Transverse colon (tissue), 4 donors: ENCODE results near the gene INO80D. TPM values are rescaled to one million over a fixed set of nuclear protein-coding genes. Genes with fewer than 3 reads are reported as not detected.

Source experiments
- DNase-seq: peaks from one replicate; pipeline ENCODE4 v3.0.0-alpha.2; 2019
- H3K27ac ChIP-seq, 4 donors: fragments of 200-600 bp; sonication (generic); 2 replicates each; pipeline ENCODE4 v1.5.1; 2016 to 2018; ENCODE audit warnings: inconsistent platforms in 4 of 4
- H3K27me3 ChIP-seq: fragments of 200-600 bp; sonication (generic); 2 replicates; pipeline ENCODE4 v1.5.1; 2017; ENCODE audit warnings: inconsistent platforms
- H3K36me3 ChIP-seq, 4 donors: fragments of 200-600 bp; sonication (generic); 2 replicates each; pipeline ENCODE4 v1.5.1; 2017 to 2019; ENCODE audit warnings: inconsistent platforms in 4 of 4
- H3K4me1 ChIP-seq, 4 donors: fragments of 200-600 bp; sonication (generic); 2 replicates each; pipeline ENCODE4 v1.5.1; 2017 to 2020; ENCODE audit warnings: inconsistent platforms in 4 of 4
- H3K4me3 ChIP-seq, 4 donors: fragments of 200-600 bp; sonication (generic); 1 replicate in 1 of 4; 2 replicates in 3 of 4; pipeline versions ENCODE4 v1.5.1 to v1.6.1; 2017 to 2019; ENCODE audit warnings: inconsistent platforms in 4 of 4
- H3K9me3 ChIP-seq, 2 donors: fragments of 200-600 bp; sonication (generic); 2 replicates each; pipeline ENCODE4 v1.5.1; 2017 to 2019; ENCODE audit warnings: inconsistent platforms in 2 of 2
- CTCF ChIP-seq, 5 experiments: fragments of 200-600 bp in 3 of 5; fragments of 450-650 bp in 2 of 5; sonication (generic) in 3 of 5; IDR thresholded peaks; 1 replicate in 2 of 5; 2 replicates in 3 of 5; pipeline ENCODE4 v1.5.1; 2016 to 2017; ENCODE audit warnings: antibody characterized with exemption in 5 of 5, inconsistent platforms in 3 of 5, mild to moderate bottlenecking in 2 of 5, moderate library complexity in 1 of 5
- EP300 ChIP-seq: sonication (generic); formaldehyde crosslinking; IDR thresholded peaks from one replicate; pipeline ENCODE4 v1.6.1; 2017; ENCODE audit warnings: antibody characterized with exemption, low read depth
- POLR2A ChIP-seq: fragments of 450-650 bp; IDR thresholded peaks from one replicate; pipeline ENCODE4 v1.6.1; 2016; ENCODE audit warnings: antibody characterized with exemption, mild to moderate bottlenecking, moderate library complexity
- POLR2AphosphoS5 ChIP-seq, 3 donors: sonication (generic); formaldehyde crosslinking; IDR thresholded peaks; one replicate each; pipeline ENCODE4 v1.6.1; 2016; ENCODE audit warnings: antibody characterized with exemption in 3 of 3
- WGBS, 2 donors: methylation state at CpG; one replicate each; pipeline ENCODE4 v1.1.5; 2018; ENCODE audit warnings: low coverage in 1 of 2; 5-methylcytosine and 5-hydroxymethylcytosine counted together
- in situ Hi-C, 4 donors: fragments of 200-750 bp; cut with MboI; loops; one replicate each; pipeline versions ENCODE4 v1.15.0 to v1.15.1; 2017; ENCODE audit warnings: low sequenced_read_pairs in 3 of 4, low pct_ligation_motif_present in 1 of 4, low pct_unique_long_range_greater_than_20kb in 1 of 4
- intact Hi-C: fragments of 100-400 bp; cut with DNase I; formaldehyde crosslinking; loops from one replicate; pipeline ENCODE4 v1.15.1; 2023; ENCODE audit warnings: low total_unique reads
- total RNA-seq, 4 donors: library from RNA; depleted of rRNA; stranded (reverse); fragments of >200 nt; gene quantifications; one replicate each; pipeline ENCODE4 v1.1.0, GENCODE V29; 2016

INO80D gene
- total RNA-seq, 4 donors from 2014 or later, result 22.9 to 46.8 (median 31.2) TPM

GRCh38 chr2:206000776-206001175 lies 85.2 kb downstream of the INO80D start:
- DNase-seq, result no peak
- H3K9me3 ChIP-seq, result no peaks in the 10 kb centered on the region
- TF ChIP-seq CTCF (IDR thresholded peaks at IDR 0.05) (no peak), POLR2A (no peak), POLR2AphosphoS5 (IDR thresholded peaks at IDR 0.05) (no peak), EP300 (no peak)
- peaks cover 0 to 5% (median 0%) of the 10 kb centered on the region in 4 donors for H3K4me1 ChIP-seq
- in situ Hi-C loops (no loop called here), intact Hi-C loops (no loop called here)
- H3K36me3 ChIP-seq, result peaks cover 0 to 18% (median 6%) of the 10 kb centered on the region in 4 donors
- no peak overlapping the region for H3K4me3 ChIP-seq
- no peak overlapping the region for H3K27ac ChIP-seq
- whole genome bisulfite sequencing, 2 donors, result 100% methylated on average over 1 of the region's 1 CpG
- no peaks in the 10 kb centered on the region for H3K27me3 ChIP-seq

- 88 to 94% methylated on average over 2 of the region's 2 CpGs for WGBS, 2 donors
- no peak overlapping the region for H3K4me3 ChIP-seq
- intact Hi-C loops (no loop called here), in situ Hi-C loops (no loop called here)
- no peaks in the 10 kb centered on the region for H3K27me3 ChIP-seq
- H3K4me1 ChIP-seq, result peaks cover 0 to 5% (median 0%) of the 10 kb centered on the region in 4 donors
- peaks cover 0 to 8% (median 0%) of the 10 kb centered on the region in 4 donors for H3K36me3 ChIP-seq
- TF ChIP-seq EP300 (no peak), POLR2AphosphoS5 (IDR thresholded peaks at IDR 0.05) (no peak), POLR2A (no peak), CTCF (IDR thresholded peaks at IDR 0.05) (no peak)
- H3K9me3 ChIP-seq, result no peaks in the 10 kb centered on the region
- no peak overlapping the region for H3K27ac ChIP-seq
- no peak for DNase-seq
Measured at GRCh38 chr2:205998583-205998982, 87.4 kb downstream of the INO80D start.

GRCh38 chr2:205996161-205996560 lies 89.8 kb downstream of the INO80D start:
- in situ Hi-C loops (no loop called here), intact Hi-C loops (no loop called here)
- H3K27ac ChIP-seq, result no peak overlapping the region
- H3K36me3 ChIP-seq, result peaks cover 0 to 12% (median 0%) of the 10 kb centered on the region in 4 donors
- no peak overlapping the region for H3K4me3 ChIP-seq
- no peaks in the 10 kb centered on the region for H3K9me3 ChIP-seq
- no peaks in the 10 kb centered on the region for H3K4me1 ChIP-seq
- DNase-seq, result no peak
- no peak for TF ChIP-seq EP300
- no peak for TF ChIP-seq POLR2AphosphoS5 (IDR thresholded peaks at IDR 0.05)
- TF ChIP-seq POLR2A, result no peak
- TF ChIP-seq CTCF (IDR thresholded peaks at IDR 0.05), result no peak
- no peaks in the 10 kb centered on the region for H3K27me3 ChIP-seq

GRCh38 chr2:205995260-205995659 lies 90.7 kb downstream of the INO80D start:
- Histone ChIP-seq H3K27me3 (no peaks in the 10 kb centered on the region), H3K4me3 (no peak overlapping the region), H3K36me3 (peaks cover 0 to 12% (median 0%) of the 10 kb centered on the region in 4 donors), H3K4me1 (no peaks in the 10 kb centered on the region), H3K27ac (no peak overlapping the region), H3K9me3 (no peaks in the 10 kb centered on the region)
- in situ Hi-C loops (no loop called here), intact Hi-C loops (no loop called here)
- no peak for TF ChIP-seq POLR2AphosphoS5 (IDR thresholded peaks at IDR 0.05)
- no peak for TF ChIP-seq POLR2A
- TF ChIP-seq CTCF (IDR thresholded peaks at IDR 0.05), result peak in 2 of 5 experiments; percentile 10 to 11
- no peak for DNase-seq
- WGBS, 2 donors, result 92 to 100% methylated on average over 1 of the region's 1 CpG
